AG04450 (cell line): ENCODE data around the gene VPS13C. TPM values are rescaled to one million over a fixed set of nuclear protein-coding genes. Genes with fewer than 3 reads are reported as not detected.

Experiments
- CTCF ChIA-PET: fragments of 300-600, 350-600 bp; formaldehyde crosslinking; extraction: SDS; loops from one replicate; lab custom pipeline; 2022; ENCODE audit warnings: antibody characterized with exemption, inconsistent platforms; lab: Charles Lee
- POLR2A ChIA-PET: fragments of 350-600 bp; formaldehyde crosslinking; extraction: SDS; loops from one replicate; lab custom pipeline; 2021; ENCODE audit warnings: antibody characterized with exemption, inconsistent platforms; lab: Yijun Ruan, JAX
- DNase-seq: peaks from one replicate; pipeline ENCODE4 v3.0.0-alpha.2; 2011; ENCODE audit warnings: low read depth, low spot score
- H3K27ac ChIP-seq: one replicate; pipeline ENCODE4 v1.5.1; 2012; ENCODE audit warnings: low read depth, low read length, control low read depth
- H3K27me3 ChIP-seq: one replicate; pipeline ENCODE4 v1.6.0; 2012; ENCODE audit warnings: low read length; ENCODE audit not compliant: control insufficient read depth, insufficient read depth
- H3K4me3 ChIP-seq: 2 replicates; pipeline ENCODE4 v1.5.1; 2011; ENCODE audit warnings: mild to moderate bottlenecking, low read depth, low read length, control low read depth
- H3K9me3 ChIP-seq: 2 replicates; pipeline ENCODE4 v1.5.1; 2012; ENCODE audit warnings: low read length; ENCODE audit not compliant: control insufficient read depth, insufficient read depth
- polyA plus RNA-seq: library from polyadenylated mRNA; depleted of rRNA; stranded (reverse); fragments of >200 nt; gene quantifications from 2 replicates; pipeline ENCODE4 v1.2.3, GENCODE V29; 2011
- TF ChIP-seq, protein P1 (sequence below): IDR thresholded peaks from 2 replicates; pipeline ENCODE4 v1.5.1; 2011; ENCODE audit warnings: low read depth, low read length, control low read depth, inconsistent platforms

VPS13C gene
- polyA plus RNA-seq, 1 experiment: 17.8 TPM

GRCh38 chr15:61819386-61819785 lies 240.9 kb downstream of the VPS13C start:
- ChIA-PET POLR2A (no interaction called here), CTCF (interaction anchor here (1.1 kb wide), 1 partner anchor 15 kb away, joined by 9 read pairs; no protein-coding TSS in a partner anchor)
- Histone ChIP-seq H3K27ac (no peak overlapping the region), H3K9me3 (no peaks in the 10 kb centered on the region), H3K4me3 (no peak overlapping the region), H3K27me3 (peaks cover 2% of the 10 kb centered on the region)
- TF ChIP-seq, protein P1, sequence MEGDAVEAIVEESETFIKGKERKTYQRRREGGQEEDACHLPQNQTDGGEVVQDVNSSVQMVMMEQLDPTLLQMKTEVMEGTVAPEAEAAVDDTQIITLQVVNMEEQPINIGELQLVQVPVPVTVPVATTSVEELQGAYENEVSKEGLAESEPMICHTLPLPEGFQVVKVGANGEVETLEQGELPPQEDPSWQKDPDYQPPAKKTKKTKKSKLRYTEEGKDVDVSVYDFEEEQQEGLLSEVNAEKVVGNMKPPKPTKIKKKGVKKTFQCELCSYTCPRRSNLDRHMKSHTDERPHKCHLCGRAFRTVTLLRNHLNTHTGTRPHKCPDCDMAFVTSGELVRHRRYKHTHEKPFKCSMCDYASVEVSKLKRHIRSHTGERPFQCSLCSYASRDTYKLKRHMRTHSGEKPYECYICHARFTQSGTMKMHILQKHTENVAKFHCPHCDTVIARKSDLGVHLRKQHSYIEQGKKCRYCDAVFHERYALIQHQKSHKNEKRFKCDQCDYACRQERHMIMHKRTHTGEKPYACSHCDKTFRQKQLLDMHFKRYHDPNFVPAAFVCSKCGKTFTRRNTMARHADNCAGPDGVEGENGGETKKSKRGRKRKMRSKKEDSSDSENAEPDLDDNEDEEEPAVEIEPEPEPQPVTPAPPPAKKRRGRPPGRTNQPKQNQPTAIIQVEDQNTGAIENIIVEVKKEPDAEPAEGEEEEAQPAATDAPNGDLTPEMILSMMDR: no peak
- DNase-seq: no peak

DNA sequence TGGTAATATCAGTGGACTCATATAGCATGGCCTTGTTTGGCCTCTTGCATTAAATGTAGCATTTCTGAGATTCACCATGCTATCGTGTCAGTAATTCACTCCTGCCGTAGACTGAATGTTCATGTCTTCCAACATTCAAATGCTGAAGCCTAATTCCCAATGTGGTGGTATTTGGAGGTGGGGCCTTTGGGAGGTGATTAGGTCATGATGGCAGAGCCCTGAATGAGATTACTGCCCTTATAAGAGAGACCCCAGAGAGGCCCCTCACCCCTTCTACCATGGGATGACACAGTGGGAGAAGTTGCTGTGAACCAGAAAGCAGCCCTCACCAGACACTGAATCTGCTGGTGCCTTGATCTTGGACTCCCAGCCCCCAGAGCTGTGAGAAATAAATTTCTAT lies 241.4 kb downstream of the VPS13C start:
- TF ChIP-seq, protein P1: no peak
- H3K27me3 ChIP-seq: peaks cover 2% of the 10 kb centered on the region
- ChIA-PET CTCF (interaction anchor here (1.1 kb wide), 1 partner anchor 16 kb away, joined by 9 read pairs; no protein-coding TSS in a partner anchor), POLR2A (no interaction called here)
- no peak for DNase-seq
- H3K9me3 ChIP-seq: no peaks in the 10 kb centered on the region
- H3K27ac ChIP-seq: no peak overlapping the region
- no peak overlapping the region for H3K4me3 ChIP-seq

- ChIA-PET POLR2A (no interaction called here), CTCF (interaction anchor here (0.8 to 1.1 kb wide), 2 partner anchors 17 to 18 kb away, joined by 3 to 8 read pairs; no protein-coding TSS in a partner anchor)
- DNase-seq: no peak
- peaks cover 2% of the 10 kb centered on the region for H3K27me3 ChIP-seq
- H3K27ac ChIP-seq: no peak overlapping the region
- TF ChIP-seq, protein P1: no peak
- H3K9me3 ChIP-seq: no peaks in the 10 kb centered on the region
- no peak overlapping the region for H3K4me3 ChIP-seq
Measured at GRCh38 chr15:61816856-61817255, 243.4 kb downstream of the VPS13C start.

DNA sequence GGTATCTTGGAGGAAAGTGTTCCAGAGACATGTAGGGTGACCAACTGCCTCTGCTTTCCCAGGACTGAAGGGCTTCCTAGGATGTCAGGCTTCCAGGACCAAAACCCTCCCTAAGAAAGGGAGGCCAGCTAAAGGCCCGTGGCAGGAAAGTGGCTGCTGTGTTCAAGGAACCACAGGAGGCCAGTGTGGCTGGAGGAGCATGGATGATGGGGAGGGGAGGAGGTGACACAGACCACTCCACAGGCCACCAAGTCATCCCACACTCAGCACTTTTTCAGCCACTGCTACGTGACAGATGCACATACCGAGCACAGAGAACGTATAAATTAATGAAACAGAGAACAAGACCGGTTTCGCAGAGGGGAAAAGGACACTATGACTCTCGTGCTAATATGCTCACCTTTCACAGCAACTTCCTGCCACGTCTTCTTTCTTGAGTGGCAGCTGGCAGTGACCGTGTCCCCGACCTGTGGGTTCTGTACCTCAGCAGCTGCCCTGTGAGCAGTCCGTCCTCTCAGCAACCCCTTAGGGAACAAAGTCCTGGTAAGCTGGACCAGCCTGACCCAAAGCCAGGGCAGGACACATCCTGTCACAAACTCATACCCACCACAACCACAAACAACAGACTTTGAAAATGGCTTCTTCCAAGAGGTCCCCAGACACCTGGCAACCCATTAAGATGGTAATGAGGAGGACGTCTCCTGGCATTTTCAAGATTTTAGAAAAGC lies 244.7 kb downstream of the VPS13C start:
- DNase-seq: no peak
- peaks cover 2% of the 10 kb centered on the region for H3K27me3 ChIP-seq
- CTCF ChIA-PET: interaction anchor here (1.1 kb wide), 1 partner anchor 19 kb away, joined by 8 read pairs; no protein-coding TSS in a partner anchor
- H3K9me3 ChIP-seq: no peaks in the 10 kb centered on the region
- TF ChIP-seq, protein P1: no peak
- H3K4me3 ChIP-seq: no peak overlapping the region
- H3K27ac ChIP-seq: no peak overlapping the region
- POLR2A ChIA-PET: no interaction called here

GRCh38 chr15:61812476-61812875 lies 247.8 kb downstream of the VPS13C start:
- Histone ChIP-seq H3K27ac (no peak overlapping the region), H3K4me3 (no peak overlapping the region), H3K27me3 (peaks cover 2% of the 10 kb centered on the region), H3K9me3 (no peaks in the 10 kb centered on the region)
- ChIA-PET CTCF (no interaction called here), POLR2A (no interaction called here)
- DNase-seq: no peak
- TF ChIP-seq, protein P1: no peak
